Measurements from ENCODE around the gene PPP2R3A. TPM values are rescaled to one million over a fixed set of nuclear protein-coding genes. Genes with fewer than 3 reads are reported as not detected.

PPP2R3A gene
- total and polyA plus RNA-seq, 9 of the 15 experiments (the other 6 are each of a cell fraction or from before 2014, with no cell fraction given) = 0.10 to 0.50 (median 0.24) TPM

DNA sequence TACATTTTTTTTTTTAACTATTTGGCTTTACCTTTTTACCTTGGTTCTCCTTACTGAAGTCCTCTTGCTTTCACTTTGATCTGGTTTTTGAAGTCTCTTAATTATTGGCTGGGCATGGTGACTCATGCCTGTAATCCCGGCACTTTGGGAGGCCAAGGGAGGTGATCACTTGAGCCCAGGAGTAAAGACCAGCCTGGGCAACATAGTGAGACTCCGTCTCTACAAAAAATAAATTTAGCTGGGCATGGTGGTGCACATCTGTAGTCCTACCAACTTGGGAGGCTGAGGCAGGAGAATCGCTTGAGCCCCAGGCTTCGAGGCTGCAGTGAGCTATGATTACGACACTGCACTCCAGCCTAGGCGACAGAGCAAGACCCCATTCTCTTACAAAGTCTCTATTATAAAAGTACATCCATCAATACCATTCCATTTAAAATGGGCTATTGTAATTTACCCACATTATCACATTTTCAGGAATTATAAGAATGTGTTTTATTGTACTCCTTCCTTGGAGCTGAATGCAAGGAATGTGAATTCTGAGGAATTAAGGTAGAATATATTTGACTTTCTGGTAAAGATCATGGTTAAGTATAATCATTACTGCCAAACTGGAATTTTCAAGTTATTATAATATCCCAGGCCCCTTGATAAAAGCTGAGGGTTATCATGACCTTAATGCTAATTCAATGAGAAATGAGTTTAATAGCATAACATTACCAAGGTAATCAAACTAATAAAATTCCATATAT, 181.6 kb downstream of the PPP2R3A start (continued):
- TF ChIP-seq, protein P1, sequence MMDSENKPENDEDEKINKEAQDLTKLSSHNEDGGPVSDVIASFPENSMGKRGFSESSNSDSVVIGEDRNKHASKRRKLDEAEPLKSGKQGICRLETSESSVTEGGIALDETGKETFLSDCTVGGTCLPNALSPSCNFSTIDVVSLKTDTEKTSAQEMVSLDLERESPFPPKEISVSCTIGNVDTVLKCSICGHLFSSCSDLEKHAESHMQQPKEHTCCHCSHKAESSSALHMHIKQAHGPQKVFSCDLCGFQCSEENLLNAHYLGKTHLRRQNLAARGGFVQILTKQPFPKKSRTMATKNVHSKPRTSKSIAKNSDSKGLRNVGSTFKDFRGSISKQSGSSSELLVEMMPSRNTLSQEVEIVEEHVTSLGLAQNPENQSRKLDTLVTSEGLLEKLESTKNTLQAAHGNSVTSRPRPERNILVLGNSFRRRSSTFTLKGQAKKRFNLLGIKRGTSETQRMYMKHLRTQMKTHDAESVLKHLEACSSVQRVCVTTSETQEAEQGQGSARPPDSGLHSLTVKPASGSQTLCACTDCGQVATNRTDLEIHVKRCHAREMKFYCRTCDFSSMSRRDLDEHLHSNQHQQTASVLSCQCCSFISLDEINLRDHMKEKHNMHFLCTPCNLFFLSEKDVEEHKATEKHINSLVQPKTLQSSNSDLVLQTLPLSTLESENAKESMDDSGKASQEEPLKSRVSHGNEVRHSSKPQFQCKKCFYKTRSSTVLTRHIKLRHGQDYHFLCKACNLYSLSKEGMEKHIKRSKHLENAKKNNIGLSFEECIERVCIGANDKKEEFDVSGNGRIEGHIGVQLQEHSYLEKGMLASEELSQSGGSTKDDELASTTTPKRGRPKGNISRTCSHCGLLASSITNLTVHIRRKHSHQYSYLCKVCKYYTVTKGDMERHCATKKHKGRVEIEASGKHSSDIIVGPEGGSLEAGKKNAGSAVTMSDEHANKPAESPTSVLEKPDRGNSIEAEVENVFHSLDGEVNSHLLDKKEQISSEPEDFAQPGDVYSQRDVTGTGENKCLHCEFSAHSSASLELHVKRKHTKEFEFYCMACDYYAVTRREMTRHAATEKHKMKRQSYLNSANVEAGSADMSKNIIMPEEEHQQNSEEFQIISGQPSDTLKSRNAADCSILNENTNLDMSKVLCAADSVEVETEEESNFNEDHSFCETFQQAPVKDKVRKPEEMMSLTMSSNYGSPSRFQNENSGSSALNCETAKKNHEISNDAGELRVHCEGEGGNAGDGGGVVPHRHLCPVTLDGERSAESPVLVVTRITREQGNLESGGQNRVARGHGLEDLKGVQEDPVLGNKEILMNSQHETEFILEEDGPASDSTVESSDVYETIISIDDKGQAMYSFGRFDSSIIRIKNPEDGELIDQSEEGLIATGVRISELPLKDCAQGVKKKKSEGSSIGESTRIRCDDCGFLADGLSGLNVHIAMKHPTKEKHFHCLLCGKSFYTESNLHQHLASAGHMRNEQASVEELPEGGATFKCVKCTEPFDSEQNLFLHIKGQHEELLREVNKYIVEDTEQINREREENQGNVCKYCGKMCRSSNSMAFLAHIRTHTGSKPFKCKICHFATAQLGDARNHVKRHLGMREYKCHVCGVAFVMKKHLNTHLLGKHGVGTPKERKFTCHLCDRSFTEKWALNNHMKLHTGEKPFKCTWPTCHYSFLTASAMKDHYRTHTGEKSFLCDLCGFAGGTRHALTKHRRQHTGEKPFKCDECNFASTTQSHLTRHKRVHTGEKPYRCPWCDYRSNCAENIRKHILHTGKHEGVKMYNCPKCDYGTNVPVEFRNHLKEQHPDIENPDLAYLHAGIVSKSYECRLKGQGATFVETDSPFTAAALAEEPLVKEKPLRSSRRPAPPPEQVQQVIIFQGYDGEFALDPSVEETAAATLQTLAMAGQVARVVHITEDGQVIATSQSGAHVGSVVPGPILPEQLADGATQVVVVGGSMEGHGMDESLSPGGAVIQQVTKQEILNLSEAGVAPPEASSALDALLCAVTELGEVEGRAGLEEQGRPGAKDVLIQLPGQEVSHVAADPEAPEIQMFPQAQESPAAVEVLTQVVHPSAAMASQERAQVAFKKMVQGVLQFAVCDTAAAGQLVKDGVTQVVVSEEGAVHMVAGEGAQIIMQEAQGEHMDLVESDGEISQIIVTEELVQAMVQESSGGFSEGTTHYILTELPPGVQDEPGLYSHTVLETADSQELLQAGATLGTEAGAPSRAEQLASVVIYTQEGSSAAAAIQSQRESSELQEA (IDR thresholded peaks at IDR 0.05; ENCODE audit: low read depth) = no peak
- no peak for TF ChIP-seq ZSCAN29 (IDR thresholded peaks at IDR 0.05)
- TF ChIP-seq HDAC3 (IDR thresholded peaks at IDR 0.05; ENCODE audit: borderline replicate concordance, partially characterized antibody) = no peak
- TF ChIP-seq XRCC5 (IDR thresholded peaks at IDR 0.05; ENCODE audit: low read depth, low read length) = no peak
- no peak for TF ChIP-seq KLF10 (CRISPR knock-in tag; IDR thresholded peaks at IDR 0.05)

All from K562 (cell line).